HG03280 (cell line): Measurements from ENCODE around the gene PECR.

Experiments
- ATAC-seq: cut with Tn5 transposase; IDR thresholded peaks from one replicate; pipeline ENCODE4 v1.9.1; 2021; ENCODE audit warnings: mild to moderate bottlenecking, moderate library complexity; ENCODE audit not compliant: unreplicated experiment

The PECR gene

DNA sequence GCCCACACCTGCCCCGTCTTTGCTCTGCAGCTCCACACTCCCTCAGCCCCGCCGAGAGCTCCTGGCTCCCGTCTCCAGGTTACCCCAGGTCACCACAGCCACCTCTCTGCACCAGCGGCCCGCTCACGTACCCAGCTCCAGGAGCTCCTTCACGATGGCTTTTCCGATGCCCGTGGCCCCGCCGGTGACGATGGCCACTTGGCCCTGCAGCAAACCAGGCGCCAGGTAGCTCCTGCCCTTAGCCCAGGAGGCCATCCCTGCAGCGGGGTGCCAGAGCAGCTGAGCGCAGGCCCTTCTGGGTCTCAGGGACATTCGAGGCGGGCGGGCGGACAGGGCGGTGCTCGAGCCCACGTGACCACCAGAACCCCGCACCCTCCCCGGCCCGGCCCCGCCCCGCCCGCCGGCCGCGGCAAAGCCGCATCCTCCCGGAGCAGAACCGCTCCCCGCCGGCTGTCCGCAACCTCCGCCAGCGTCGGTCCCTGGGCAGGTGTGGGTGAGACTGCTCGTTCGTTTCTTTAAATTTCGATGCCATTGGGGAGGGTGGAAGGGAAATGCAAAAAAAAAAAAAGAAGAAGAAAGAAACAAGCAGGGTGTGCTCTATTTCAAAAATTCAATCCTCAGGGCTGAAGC, at the start of gene PECR, which contains the start of gene TMEM169:
Gene PECR, minus strand, starts transcription at position 323 of the 630 bp plus-strand sequence. Its CDS starts 68 bp downstream, at position 255.
Gene TMEM169, plus strand, starts transcription at position 433 of the 630 bp plus-strand sequence. CDS start 14,045 bp downstream, outside the sequence.
- peak; percentile 94 for ATAC-seq

DNA sequence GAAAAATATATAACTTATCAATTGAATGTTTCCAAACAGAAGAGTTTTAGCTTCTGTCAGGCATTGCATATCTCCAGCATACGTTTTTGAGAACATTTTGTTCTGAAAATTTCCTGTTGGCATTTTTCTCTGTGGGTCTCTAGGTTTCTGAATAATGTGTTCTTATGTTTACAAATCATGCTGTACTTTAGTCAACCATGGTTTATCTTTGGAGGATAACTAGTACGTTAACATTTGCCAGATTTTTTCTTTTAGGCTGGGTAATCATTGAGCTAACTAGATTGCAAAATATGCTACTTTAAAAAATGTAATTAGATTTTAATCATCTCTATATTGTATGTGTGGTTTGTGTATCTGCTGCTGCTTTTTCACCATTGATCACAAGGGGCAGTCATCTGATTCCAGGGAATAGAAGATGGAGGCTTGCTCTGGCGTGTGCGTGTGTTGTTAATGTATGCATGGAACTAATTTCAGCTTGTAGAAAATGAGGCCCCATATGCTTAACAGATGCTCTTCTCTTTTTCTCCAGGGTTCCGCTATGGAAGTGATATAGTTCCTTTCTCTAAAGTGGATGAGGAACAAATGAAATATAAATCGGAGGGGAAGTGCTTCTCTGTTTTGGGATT, 48.9 kb upstream of the PECR start:
- ATAC-seq = no peak

DNA sequence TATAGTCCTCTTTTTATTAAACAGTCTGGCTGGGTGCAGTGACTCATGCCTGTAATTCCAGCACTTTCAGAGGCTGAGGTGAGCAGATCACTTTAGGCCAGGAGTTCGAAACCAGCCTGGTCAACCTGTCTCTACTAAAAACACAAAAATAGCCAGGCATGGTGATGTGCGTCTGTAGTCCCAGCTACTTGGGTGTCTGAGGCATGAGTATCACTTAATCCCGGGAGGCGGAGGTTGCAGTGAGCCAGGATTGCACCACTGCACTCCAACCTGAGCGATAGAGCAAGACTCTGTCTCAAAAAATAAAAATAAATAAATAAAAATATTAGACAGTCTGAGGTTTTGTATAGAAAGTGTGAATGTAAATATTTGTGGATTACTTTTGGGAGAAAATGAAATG, 45.3 kb upstream of the PECR start:
- no peak for ATAC-seq

DNA sequence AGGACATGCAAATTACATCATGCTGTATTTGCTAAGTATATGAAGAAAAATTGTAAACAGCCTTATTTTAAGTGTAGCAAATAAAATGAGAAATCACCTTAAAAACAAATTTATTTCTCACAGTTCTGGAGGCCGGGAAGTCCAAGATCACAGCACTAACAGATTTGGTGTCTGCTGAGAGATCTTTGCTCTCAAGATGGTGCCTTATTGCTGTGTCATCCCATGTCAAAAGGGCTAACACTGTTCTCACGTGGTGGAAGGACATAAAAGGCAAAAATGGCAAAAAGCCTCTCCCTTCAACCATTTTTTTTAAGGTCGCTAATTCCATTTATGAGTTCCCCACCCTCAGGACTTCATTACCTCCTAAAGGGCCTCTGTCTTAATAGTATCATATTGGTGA, 39.6 kb upstream of the PECR start:
- no peak for ATAC-seq

DNA sequence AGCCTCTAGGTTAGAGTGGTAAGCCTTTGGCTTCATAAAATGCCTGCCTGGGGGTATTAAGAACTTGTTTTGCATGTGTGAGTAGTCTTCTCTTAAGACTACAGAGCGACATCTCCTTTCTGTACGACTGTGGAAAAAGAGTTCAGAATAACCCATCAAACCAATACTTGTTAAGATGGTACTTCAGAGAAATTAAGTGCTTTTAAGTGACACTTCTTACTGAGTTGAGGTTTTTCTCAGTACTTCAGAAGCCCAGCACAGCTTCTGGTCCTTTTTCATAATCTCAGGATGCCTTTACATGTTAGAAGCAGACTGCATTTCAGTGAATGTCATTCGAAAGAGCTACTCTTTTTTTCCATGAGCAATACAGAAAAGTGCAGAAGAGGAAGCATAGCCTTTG, 38.4 kb upstream of the PECR start:
- ATAC-seq = no peak

DNA sequence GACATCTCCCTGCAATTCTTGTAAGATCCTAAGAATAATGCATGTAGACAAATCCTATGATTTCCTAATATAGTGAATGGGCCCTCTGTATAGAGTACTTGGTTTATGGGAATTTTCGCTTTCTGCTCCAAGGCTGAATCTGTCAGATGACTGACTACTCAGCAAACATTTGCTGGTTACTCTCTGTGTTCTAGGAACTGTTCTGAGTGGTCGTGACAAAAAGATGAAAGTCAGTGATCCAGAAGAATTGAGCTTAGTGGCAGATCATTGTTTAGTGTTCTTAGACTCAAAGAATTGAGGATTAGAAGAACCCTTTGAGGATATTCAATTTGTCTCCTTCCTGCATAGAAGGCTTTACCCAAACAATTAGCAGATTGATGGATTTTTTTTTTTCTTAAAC, 37.5 kb upstream of the PECR start:
- no peak for ATAC-seq

DNA sequence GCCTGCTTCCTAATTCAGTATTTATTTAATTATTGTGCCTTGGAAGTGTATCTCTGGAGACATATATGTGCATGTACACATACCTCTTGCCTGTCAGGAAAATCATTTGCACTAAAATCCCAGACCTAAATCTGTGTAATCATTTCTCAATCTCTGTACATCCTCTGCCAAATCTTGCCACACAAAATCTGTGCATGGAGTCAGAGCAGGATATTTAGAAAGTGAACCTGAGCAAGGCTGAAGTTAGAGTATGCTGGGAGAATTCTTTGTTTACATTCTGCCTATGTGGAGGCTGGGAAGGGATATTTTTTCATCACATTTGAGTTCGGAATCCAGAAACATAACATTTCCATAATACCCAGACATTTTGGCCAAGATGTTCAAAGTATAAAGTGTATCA, 36.9 kb upstream of the PECR start:
- ATAC-seq = no peak

DNA sequence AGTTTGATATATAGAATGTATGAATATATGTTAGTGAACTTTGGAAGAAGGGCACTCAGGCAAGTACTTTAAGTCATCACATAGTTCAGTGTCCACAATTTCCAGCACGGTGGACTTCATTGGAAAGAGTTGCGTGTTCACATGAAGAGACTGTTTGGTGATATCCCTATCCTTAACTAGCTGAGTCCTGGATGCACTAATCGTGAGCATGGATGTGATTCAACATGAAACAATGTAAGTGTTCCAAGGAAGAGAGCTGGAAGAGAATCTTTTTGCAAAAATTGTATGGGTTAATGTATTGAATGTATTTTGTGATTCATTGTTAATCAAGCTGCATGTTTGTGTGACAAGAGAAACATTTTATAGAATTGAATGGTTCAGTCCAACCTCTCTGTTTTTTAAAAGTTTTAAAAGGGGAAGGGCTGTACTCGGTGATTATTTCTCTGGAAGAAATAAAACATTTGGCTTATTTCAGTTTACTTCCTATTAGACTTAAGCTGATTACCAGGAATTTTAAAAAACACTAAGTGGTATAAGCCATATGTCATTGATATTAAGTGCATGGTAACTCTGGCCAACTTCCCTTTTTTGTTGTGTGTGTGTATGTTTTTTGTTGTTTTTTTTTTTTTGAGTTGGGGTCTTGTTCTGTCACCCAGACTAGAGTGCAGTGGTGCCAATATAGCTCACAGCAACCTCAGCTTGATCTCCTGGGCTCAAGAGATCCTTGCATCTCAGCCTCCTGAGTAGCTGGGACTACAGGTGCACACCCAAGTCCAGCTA, 36.1 kb upstream of the PECR start:
- no peak for ATAC-seq

DNA sequence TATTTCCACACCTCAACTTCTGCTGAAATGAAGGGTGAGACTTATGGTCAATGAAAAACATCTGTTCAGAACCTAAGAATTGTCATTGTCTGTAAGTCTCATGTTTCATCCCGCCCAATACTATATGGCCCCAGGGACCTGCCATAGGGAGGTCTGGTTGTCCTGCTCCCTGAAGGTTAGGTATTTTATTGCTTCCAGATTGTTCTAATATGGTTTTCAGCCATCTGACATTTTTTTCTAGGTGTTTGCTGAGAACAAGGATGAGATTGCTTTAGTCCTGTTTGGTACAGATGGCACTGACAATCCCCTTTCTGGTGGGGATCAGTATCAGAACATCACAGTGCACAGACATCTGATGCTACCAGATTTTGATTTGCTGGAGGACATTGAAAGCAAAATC, 34.8 kb upstream of the PECR start:
- ATAC-seq = no peak

DNA sequence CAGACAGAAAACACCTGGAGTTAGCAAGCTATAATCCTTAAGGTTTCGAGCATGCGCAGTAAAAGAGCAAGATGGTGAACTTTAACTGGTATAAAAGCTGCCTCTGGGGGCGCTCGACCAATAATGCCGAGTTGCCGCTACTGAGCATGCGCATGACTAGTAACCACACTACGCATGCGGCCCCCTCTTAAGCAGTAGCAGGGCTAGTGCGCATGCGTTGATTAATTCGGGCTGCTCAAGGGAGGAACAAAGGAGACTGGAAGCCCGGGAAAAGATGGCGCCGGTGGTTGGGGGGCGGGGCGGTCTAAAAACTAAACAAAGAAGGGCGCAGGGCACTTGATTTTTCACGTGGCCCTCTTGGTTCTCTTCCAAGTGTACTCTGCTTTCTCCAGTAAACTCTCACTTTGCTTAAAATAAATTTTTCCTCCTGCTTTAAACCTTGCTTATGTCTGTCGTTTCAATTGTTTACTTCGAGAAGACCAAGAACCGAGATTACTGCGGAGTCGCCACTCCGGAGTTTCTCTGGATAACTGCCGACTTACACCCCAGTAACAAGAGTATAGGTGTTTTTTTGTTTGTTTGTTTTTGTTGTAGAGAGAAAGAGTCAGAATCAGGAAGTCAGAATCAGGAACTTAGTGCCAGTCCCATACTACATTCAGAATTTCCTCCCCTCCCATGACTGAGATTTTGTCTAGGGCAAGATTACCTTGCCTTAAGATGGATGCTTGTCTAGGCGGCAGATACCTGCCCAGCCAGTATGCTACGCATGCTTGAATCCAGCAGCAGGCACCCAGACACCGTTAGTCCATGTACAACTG, 33.3 kb upstream of the PECR start:
- peak; percentile 52 for ATAC-seq

DNA sequence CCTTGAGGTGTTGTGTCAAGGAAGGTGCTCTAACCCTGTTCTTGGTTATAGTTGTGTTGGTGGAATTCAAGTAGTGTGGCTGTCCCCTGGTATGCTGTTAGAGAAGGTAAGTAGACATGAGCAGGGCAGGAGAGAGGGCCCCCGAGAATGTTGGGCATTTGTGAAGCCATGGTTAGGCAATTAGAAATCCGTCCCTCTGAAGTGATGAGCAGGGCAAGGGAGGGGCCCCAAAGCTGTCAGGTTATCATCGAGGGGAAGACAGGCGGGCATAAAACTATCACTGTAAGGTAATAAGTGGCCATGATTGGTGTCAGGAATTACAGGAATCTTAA, 32.7 kb upstream of the PECR start:
- ATAC-seq = no peak

DNA sequence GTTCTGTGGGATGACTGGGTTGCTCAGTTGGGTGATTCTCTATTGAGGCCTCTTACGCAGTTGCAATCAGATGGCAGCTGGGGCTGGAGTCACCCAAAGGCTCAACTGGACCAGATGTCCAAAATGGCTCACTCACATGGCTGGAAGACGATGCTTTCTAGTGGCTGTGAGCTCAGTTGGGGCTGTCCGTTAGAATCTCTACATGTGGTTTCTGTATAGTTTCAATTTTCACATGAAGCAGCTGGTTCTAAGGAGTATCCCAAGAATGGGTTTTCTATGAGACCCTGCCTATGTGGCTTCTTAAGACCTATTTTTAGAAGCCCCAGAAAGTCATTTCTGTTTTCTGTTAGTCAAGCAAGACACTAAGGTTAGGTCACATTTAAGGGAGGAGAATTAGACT, 32.0 kb upstream of the PECR start:
- ATAC-seq = peak; percentile 58

DNA sequence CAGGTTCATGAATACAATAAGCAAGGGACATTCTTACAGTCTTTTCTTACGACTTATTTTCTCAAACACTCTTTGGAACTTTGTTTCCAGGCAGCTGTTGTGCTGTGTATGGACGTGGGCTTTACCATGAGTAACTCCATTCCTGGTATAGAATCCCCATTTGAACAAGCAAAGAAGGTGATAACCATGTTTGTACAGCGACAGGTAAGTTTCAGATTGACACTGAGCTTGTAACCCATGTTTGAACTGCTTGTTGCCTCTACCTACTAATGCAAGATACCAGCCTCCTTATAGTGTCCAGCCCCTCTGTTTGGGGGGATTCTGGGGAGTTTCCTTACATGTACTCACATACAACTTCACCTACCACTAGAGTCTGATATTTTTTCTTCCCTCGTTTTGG, 31.3 kb upstream of the PECR start:
- ATAC-seq = no peak

DNA sequence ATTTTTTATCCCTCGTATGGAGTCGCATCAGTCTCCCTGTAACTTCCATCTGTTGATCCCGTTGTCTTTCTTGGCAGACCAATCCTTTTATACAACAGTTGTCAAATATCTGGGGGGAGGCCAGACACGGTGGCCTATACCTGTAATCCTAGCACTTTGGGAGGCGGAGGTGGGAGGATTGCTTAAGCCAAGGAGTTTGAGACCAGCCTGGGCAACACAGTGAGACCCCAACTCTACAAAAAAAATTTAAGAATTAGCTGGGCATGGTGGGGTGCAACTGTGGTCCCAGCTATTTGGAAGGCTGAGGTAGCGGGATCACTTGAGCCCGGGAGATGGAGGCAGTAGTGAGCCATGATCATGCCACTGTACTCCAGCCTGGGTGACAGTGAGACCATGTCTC, 29.5 kb upstream of the PECR start:
- no peak for ATAC-seq

DNA sequence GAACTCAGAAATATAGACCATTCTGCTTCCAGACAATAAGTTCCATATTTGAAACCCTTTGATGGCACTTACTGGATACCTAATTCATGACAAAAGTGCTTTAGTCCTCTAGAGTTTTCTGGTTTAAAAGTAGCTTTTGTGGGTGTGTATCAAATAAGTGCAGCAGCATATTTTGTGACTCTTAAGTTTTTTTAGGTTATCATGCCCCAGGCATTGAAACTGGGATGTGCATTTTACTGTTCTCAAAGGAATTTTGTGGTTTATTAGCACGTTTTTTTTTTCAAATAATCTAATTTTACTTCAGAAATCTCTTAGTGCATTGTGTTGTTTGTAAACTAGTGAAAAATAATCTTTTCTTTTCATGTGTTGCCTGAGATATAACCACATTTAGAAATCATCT, 29.0 kb upstream of the PECR start:
- ATAC-seq = no peak

DNA sequence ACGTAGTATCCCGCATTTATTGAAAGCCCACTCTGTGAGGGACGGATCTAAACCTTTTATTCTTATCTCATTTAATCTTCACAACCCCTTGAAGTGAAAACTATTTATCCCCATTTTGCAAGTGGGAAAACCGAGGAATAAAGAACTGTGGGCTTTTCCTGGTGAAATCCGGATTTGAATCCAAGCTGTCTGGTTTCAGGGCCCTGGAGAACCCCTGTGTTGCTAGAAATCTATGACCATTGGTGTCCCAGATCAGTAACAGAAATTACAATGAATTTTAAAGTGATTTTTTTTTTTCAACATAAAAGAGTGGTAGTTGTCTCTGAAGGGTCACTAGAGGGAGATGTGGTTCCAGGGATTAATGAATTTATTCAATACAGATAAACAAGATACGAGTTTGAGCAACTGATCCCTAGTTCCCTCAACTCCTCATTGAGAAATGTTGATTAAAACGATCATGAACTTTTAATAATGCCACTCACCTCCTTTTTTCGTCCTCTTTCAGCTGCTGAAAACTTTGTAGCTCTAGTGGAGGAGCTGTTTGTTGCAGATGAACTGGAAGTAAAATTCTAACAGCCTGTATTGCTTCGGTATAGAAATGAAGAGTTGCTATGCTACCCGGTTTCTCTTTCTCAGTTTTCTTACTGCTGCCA, 28.5 kb upstream of the PECR start:
- ATAC-seq = no peak

DNA sequence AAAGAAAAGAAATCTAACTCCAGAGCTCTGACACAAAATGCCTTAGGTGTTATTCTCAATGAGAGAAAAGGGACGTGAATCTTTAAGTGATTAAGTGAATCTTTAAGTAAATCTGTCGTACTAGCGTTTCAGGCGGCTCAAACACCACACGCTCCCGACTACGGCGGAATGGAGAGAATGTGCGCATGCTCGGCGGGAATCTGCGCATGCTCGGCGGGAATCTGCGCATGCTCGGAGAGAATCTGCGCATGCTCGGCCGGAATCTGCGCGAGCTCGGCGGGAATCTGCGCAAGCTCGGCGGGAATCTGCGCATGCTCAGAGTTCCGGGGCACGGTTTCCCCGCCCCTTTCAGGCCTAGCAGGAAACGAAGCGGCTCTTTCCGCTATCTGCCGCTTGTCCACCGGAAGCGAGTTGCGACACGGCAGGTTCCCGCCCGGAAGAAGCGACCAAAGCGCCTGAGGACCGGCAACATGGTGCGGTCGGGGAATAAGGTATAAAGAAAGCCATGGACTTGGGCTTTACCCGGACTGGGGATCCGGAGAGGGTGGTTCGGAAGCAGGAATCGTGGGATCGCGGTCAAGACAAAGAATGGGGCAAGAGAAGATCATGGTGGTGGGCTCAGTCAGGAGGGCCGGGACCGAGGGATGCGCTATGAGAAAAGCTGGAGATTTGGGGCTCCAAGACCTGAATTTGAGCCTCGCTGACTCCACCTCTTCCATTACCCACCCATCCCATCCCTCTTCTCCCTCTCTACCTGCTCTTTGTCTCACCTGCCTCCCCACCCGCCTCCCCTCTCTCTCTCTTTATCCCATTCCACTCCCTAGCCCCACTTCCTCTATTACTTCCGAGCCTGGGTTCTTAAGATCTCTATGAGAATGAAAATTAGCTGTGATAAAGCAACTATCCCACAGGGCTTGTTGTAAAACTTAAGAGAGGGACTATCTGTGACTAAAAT, 27.6 kb upstream of the PECR start, which contains the start of gene XRCC5:
Gene XRCC5, plus strand, starts transcription at position 382 of the 955 bp plus-strand sequence. Its CDS starts 89 bp downstream, at position 471.
- ATAC-seq = peak; percentile 56

DNA sequence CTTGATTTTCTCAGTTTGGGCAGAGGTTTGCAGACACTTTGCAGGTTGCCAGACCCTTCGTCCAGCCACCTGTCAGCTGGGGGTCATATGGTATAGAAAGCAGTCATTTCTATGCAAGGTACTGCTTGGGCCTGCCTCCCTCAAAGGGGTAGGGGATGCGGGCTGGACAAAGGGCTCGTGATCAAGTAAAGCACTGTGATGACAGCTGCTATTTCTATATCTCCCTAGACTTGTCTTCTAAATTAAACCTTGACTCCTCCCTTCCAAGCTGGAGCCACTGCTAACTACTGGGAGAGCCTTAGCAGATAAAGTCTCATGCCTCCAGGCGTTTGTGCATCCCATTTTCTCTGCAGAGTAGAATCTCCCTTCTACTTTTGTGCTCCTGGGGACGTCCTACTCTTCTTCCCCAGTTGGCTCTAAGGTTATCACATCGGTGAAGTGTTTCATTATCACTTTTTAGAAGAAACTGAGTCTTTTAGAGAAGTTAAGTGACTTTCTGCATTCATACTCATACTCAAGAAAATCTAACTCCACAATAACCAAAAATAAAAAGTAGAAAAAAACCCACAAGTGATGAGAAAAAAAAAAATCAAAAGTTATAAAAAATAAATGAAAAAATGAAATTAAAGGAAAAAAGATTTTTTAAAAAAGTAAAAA, 26.8 kb upstream of the PECR start:
- ATAC-seq = no peak

DNA sequence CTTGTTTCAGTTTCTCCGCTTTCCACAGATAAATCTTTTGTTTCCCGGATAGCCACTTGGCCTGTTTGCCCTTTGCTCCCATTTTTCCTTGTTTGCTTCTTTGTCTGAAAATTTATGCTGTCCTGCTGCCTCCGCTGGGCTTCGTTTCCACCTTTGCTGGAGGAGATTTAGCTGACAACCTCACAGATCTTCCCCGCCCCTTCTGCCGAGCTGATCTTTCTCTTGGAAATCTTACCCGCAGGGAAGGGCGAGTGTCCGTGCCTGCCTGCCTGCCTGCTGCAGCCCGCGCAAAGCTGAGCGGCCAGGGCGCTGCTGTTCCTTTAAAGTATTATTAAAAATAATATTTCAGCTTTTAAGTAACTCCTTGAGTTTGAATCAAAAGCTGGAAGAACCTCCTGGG, 26.2 kb upstream of the PECR start:
- no peak for ATAC-seq
